Body of pancreas (tissue), 4 donors: ENCODE results near the gene LBX1. TPM values are rescaled to one million over a fixed set of nuclear protein-coding genes. Genes with fewer than 3 reads are reported as not detected.
A peak's percentile ranks its signal among the peaks of the same experiment; 100 is the strongest.

Experiments used
- ATAC-seq: fragments of 150-250 bp; one replicate; pipeline ENCODE4 v1.9.1; 2016
- DNase-seq, 4 donors: peaks; one replicate each; pipeline ENCODE4 v3.0.0-alpha.2; 2019
- H3K27ac ChIP-seq, 4 donors: fragments of 200-600 bp; sonication (generic); 1 replicate in 3 of 4; 2 replicates in 1 of 4; pipeline versions ENCODE4 v1.5.1 to v1.6.1; 2016 to 2019; ENCODE audit warnings: mild to moderate bottlenecking in 1 of 4, mixed read lengths in 1 of 4, moderate library complexity in 1 of 4
- H3K27me3 ChIP-seq, 2 donors: fragments of 200-600 bp; sonication (generic); one replicate each; pipeline ENCODE4 v1.6.0; 2016; ENCODE audit warnings: mild to moderate bottlenecking in 1 of 2
- H3K36me3 ChIP-seq, 2 donors: fragments of 200-600 bp; sonication (generic); replicated peaks in 1 of 2; 2 replicates each; pipeline ENCODE4 v1.5.1; 2016; ENCODE audit warnings: low read depth in 2 of 2; ENCODE audit not compliant: insufficient read depth in 1 of 2
- H3K4me1 ChIP-seq: fragments of 200-600 bp; sonication (generic); one replicate; pipeline ENCODE4 v1.6.0; 2016
- H3K4me3 ChIP-seq, 2 donors: fragments of 200-600 bp; sonication (generic); 1 replicate in 1 of 2; 2 replicates in 1 of 2; pipeline ENCODE4 v1.5.1; 2016 to 2019
- H3K9me3 ChIP-seq, 3 donors: fragments of 200-600 bp; sonication (generic); 1 replicate in 2 of 3; 2 replicates in 1 of 3; pipeline ENCODE4 v1.5.1; 2016
- CTCF ChIP-seq, 7 experiments: fragments of 450-650 bp in 4 of 7; fragments of 200-600 bp in 3 of 7; sonication (generic) in 3 of 7; IDR thresholded peaks; one replicate each; pipeline ENCODE4 v1.5.1; 2016 to 2019; ENCODE audit warnings: antibody characterized with exemption in 7 of 7
- POLR2A ChIP-seq, 3 donors: fragments of 450-650 bp; IDR thresholded peaks; one replicate each; pipeline ENCODE4 v1.6.1; 2016; ENCODE audit warnings: antibody characterized with exemption in 3 of 3, mild to moderate bottlenecking in 2 of 3
- WGBS, 2 donors: methylation state at CpG; one replicate each; pipeline ENCODE4 v1.1.5; 2017; 5-methylcytosine and 5-hydroxymethylcytosine counted together
- intact Hi-C: fragments of 100-400 bp; cut with DNase I; formaldehyde crosslinking; loops from one replicate; pipeline ENCODE4 v1.15.1; 2023
- total RNA-seq, 2 donors: library from RNA; depleted of rRNA; stranded (reverse); fragments of >200 nt; gene quantifications; one replicate each; pipeline ENCODE4 v1.1.0, GENCODE V29; 2016

LBX1 gene
- total RNA-seq, 2 donors from 2014 or later: not detected

GRCh38 chr10:101227429-101228152 is 1.7 kb downstream of the LBX1 start:
- no peak for TF ChIP-seq CTCF (IDR thresholded peaks at IDR 0.05)
- TF ChIP-seq POLR2A (IDR thresholded peaks at IDR 0.05): no peak
- 6 to 12% methylated on average over 23 to 43 of the region's 43 CpGs for WGBS, 2 donors
- H3K27ac ChIP-seq: no peak overlapping the region
- H3K9me3 ChIP-seq: no peaks in the 10 kb centered on the region
- no peaks in the 10 kb centered on the region for H3K36me3 ChIP-seq
- H3K27me3 ChIP-seq: peaks cover 20 to 70% of the 10 kb centered on the region in 2 donors
- H3K4me1 ChIP-seq: peaks cover 71% of the 10 kb centered on the region
- intact Hi-C loops: no loop called here
- DNase-seq (no peak), ATAC-seq (no peak)
- H3K4me3 ChIP-seq: no peak overlapping the region

- intact Hi-C loops: no loop called here
- H3K27me3 ChIP-seq: peaks cover 22 to 78% of the 10 kb centered on the region in 2 donors
- no peaks in the 10 kb centered on the region for H3K9me3 ChIP-seq
- ATAC-seq (no peak), DNase-seq (no peak)
- WGBS, 2 donors: 10% methylated on average over 37 to 43 of the region's 67 CpGs
- H3K4me3 ChIP-seq: no peak overlapping the region
- H3K4me1 ChIP-seq: peaks cover 76% of the 10 kb centered on the region
- H3K36me3 ChIP-seq: no peaks in the 10 kb centered on the region
- TF ChIP-seq CTCF (IDR thresholded peaks at IDR 0.05) (no peak), POLR2A (IDR thresholded peaks at IDR 0.05) (no peak)
- H3K27ac ChIP-seq: no peak overlapping the region
Measured at GRCh38 chr10:101226491-101227428, 2.5 kb downstream of the LBX1 start.

- Histone ChIP-seq H3K4me3 (no peak overlapping the region), H3K36me3 (no peaks in the 10 kb centered on the region), H3K9me3 (no peaks in the 10 kb centered on the region), H3K4me1 (peaks cover 76% of the 10 kb centered on the region), H3K27ac (no peak overlapping the region), H3K27me3 (peaks cover 22 to 83% of the 10 kb centered on the region in 2 donors)
- intact Hi-C loops: no loop called here
- DNase-seq: no peak
- TF ChIP-seq CTCF (IDR thresholded peaks at IDR 0.05): no peak
- TF ChIP-seq POLR2A (IDR thresholded peaks at IDR 0.05): no peak
- 21 to 28% methylated on average over 13 to 23 of the region's 23 CpGs for WGBS, 2 donors
- no peak for ATAC-seq
Measured at GRCh38 chr10:101225846-101226421, 3.3 kb downstream of the LBX1 start.

GRCh38 chr10:101224910-101225823 is 4.1 kb downstream of the LBX1 start:
- Histone ChIP-seq H3K36me3 (no peaks in the 10 kb centered on the region), H3K4me1 (peaks cover 75% of the 10 kb centered on the region), H3K27ac (no peak overlapping the region), H3K9me3 (no peaks in the 10 kb centered on the region), H3K4me3 (no peak overlapping the region), H3K27me3 (peaks cover 22 to 80% of the 10 kb centered on the region in 2 donors)
- 3 to 6% methylated on average over 39 to 53 of the region's 53 CpGs for WGBS, 2 donors
- no peak for ATAC-seq
- DNase-seq: peak in 1 of 4 donors; percentile 34
- TF ChIP-seq POLR2A (IDR thresholded peaks at IDR 0.05): no peak
- TF ChIP-seq CTCF (IDR thresholded peaks at IDR 0.05): no peak
- intact Hi-C loops: no loop called here
